Mesodermal cell (in vitro differentiated cells): Measurements from ENCODE around the gene ACOXL.

Source experiments
- H3K27ac ChIP-seq: 2 replicates; pipeline ENCODE4 v1.7.0; 2013; ENCODE audit warnings: mild to moderate bottlenecking, low read depth, low read length, moderate library complexity; ENCODE audit not compliant: severe bottlenecking
- H3K36me3 ChIP-seq: 2 replicates; pipeline ENCODE4 v1.7.1; 2013; ENCODE audit warnings: mild to moderate bottlenecking, low read length, moderate library complexity; ENCODE audit not compliant: control insufficient read depth, insufficient read depth
- H3K4me1 ChIP-seq: one replicate; pipeline ENCODE4 v1.7.1; 2013; ENCODE audit warnings: mild to moderate bottlenecking, low read length; ENCODE audit not compliant: insufficient read depth, control insufficient read depth, poor library complexity, severe bottlenecking
- H3K4me3 ChIP-seq: 2 replicates; pipeline ENCODE4 v1.7.0; 2013; ENCODE audit warnings: low read length, control low read depth, mild to moderate bottlenecking; ENCODE audit not compliant: insufficient read depth, poor library complexity, severe bottlenecking; ENCODE audit errors: extremely low read depth
- H3K9me3 ChIP-seq: 2 replicates; pipeline ENCODE4 v1.7.1; 2013; ENCODE audit warnings: mild to moderate bottlenecking, low read length, moderate library complexity; ENCODE audit not compliant: control insufficient read depth
- WGBS, 2 experiments: methylation state at CpG; one replicate each; pipeline ENCODE4 v1.1.5; 2013; ENCODE audit warnings: missing lambda C conversion rate in 2 of 2; ENCODE audit not compliant: insufficient coverage in 2 of 2; 5-methylcytosine and 5-hydroxymethylcytosine counted together

Gene ACOXL

GRCh38 chr2:110742412-110742811 is 10.0 kb downstream of the ACOXL start:
- Histone ChIP-seq H3K27ac (no peak overlapping the region), H3K9me3 (no peaks in the 10 kb centered on the region), H3K4me3 (no peak overlapping the region), H3K4me1 (peaks cover 12% of the 10 kb centered on the region), H3K36me3 (no peaks in the 10 kb centered on the region)
- WGBS, 2 experiments: 100% methylated on average over 1 of the region's 2 CpGs; no CpG with 5 or more reads in 1 of the 2 experiments

GRCh38 chr2:110743600-110743999 is 11.2 kb downstream of the ACOXL start:
- no peak overlapping the region for H3K4me3 ChIP-seq
- H3K27ac ChIP-seq: no peak overlapping the region
- peaks cover 12% of the 10 kb centered on the region for H3K4me1 ChIP-seq
- 96% methylated on average over 5 of the region's 5 CpGs for WGBS, 2 experiments
- H3K9me3 ChIP-seq: no peaks in the 10 kb centered on the region
- H3K36me3 ChIP-seq: no peaks in the 10 kb centered on the region

- H3K9me3 ChIP-seq: no peaks in the 10 kb centered on the region
- no peak overlapping the region for H3K27ac ChIP-seq
- H3K36me3 ChIP-seq: no peaks in the 10 kb centered on the region
- H3K4me1 ChIP-seq: peaks cover 12% of the 10 kb centered on the region
- WGBS, 2 experiments: 82 to 92% methylated on average over 3 to 4 of the region's 4 CpGs
- no peak overlapping the region for H3K4me3 ChIP-seq
These were observed 12.1 kb downstream of the ACOXL start for GRCh38 chr2:110744429-110744828.

- H3K36me3 ChIP-seq: no peaks in the 10 kb centered on the region
- peaks cover 12% of the 10 kb centered on the region for H3K4me1 ChIP-seq
- H3K27ac ChIP-seq: no peak overlapping the region
- H3K4me3 ChIP-seq: no peak overlapping the region
- no peaks in the 10 kb centered on the region for H3K9me3 ChIP-seq
- 91 to 100% methylated on average over 1 to 2 of the region's 2 CpGs for WGBS, 2 experiments
These were observed 12.7 kb downstream of the ACOXL start for GRCh38 chr2:110745048-110745447.

- WGBS, 2 experiments: 94 to 95% methylated on average over 13 of the region's 14 CpGs
- Histone ChIP-seq H3K9me3 (no peaks in the 10 kb centered on the region), H3K4me3 (no peak overlapping the region), H3K27ac (no peak overlapping the region), H3K36me3 (no peaks in the 10 kb centered on the region), H3K4me1 (peaks cover 3% of the 10 kb centered on the region)
These were observed 14.5 kb downstream of the ACOXL start for GRCh38 chr2:110746586-110747521.

GRCh38 chr2:110747522-110748488 is 15.4 kb downstream of the ACOXL start:
- Histone ChIP-seq H3K4me1 (no peaks in the 10 kb centered on the region), H3K4me3 (no peak overlapping the region), H3K9me3 (no peaks in the 10 kb centered on the region), H3K27ac (no peak overlapping the region), H3K36me3 (no peaks in the 10 kb centered on the region)
- 78 to 86% methylated on average over 6 of the region's 8 CpGs for WGBS, 2 experiments

- no peaks in the 10 kb centered on the region for H3K9me3 ChIP-seq
- WGBS, 2 experiments: 79 to 87% methylated on average over 3 to 6 of the region's 6 CpGs
- no peak overlapping the region for H3K27ac ChIP-seq
- H3K4me3 ChIP-seq: no peak overlapping the region
- H3K4me1 ChIP-seq: no peaks in the 10 kb centered on the region
- no peaks in the 10 kb centered on the region for H3K36me3 ChIP-seq
These were observed 16.1 kb downstream of the ACOXL start for GRCh38 chr2:110748489-110748867.

GRCh38 chr2:110751642-110752041 is 19.3 kb downstream of the ACOXL start:
- H3K36me3 ChIP-seq: no peaks in the 10 kb centered on the region
- no peaks in the 10 kb centered on the region for H3K4me1 ChIP-seq
- no peak overlapping the region for H3K4me3 ChIP-seq
- 80% methylated on average over 1 of the region's 3 CpGs; no CpG with 5 or more reads in 1 of the 2 experiments for WGBS, 2 experiments
- no peaks in the 10 kb centered on the region for H3K9me3 ChIP-seq
- H3K27ac ChIP-seq: no peak overlapping the region

GRCh38 chr2:110752871-110753270 is 20.5 kb downstream of the ACOXL start:
- WGBS, 2 experiments: 67% methylated on average over 1 to 2 of the region's 2 CpGs
- H3K4me3 ChIP-seq: no peak overlapping the region
- no peak overlapping the region for H3K27ac ChIP-seq
- no peaks in the 10 kb centered on the region for H3K9me3 ChIP-seq
- H3K36me3 ChIP-seq: no peaks in the 10 kb centered on the region
- no peaks in the 10 kb centered on the region for H3K4me1 ChIP-seq

- WGBS, 2 experiments: no CpG with 5 or more reads among the region's 4 CpGs
- Histone ChIP-seq H3K27ac (no peak overlapping the region), H3K9me3 (peaks cover 6% of the 10 kb centered on the region), H3K36me3 (no peaks in the 10 kb centered on the region), H3K4me3 (no peak overlapping the region), H3K4me1 (no peaks in the 10 kb centered on the region)
These were observed 23.2 kb downstream of the ACOXL start for GRCh38 chr2:110755491-110756078.
